ENCODE data around the gene PPP3CA. TPM values are rescaled to one million over a fixed set of nuclear protein-coding genes. Genes with fewer than 3 reads are reported as not detected.
"Not testable (repeated sequence)": the region's sequence is repeated elsewhere in the genome, so short reads cannot be mapped to it uniquely, and the experiment has no call there.

PPP3CA gene
- total RNA-seq, 1 donor: 26.7 TPM

DNA sequence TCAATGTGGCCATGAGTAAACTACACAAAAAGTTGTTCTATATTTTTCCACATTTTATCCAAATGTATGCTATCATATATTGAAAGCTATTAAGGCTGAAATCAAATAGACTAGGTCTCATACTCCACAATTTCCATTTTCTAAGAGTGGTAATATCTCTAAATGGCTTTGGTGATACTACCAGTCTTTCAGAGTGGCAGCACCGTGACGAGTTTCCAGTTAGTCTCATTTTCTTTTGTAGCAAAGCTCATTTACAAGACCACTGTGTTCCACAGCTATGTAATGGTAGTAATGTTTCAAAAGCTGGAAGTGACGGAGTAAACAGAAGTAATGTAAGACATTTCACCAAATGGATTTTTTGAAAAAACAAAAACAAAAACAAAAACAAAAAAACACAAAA is 228.2 kb downstream of the PPP3CA start:
- no peak for DNase-seq (ENCODE audit: low read depth in 2 of 3, low spot score in 2 of 3)

DNA sequence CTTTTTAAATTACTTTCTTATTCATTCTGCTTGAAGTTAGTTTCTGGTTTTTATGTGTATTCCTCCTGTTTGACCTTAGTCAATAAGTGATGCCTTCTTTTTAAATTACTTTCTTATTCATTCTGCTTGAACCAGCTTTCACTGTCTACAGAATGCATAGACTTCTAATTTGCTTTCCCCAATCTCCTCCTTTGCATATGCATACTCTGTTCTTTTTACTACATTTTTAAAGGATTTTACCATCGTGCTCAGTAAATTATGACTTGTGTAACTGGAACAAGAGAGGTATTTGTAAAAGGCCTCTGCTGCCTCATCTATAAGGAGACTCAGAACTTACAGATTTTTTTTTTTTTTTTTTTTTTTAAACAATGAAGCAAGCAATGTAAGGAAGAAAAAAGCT is 228.7 kb downstream of the PPP3CA start:
- DNase-seq (ENCODE audit: low read depth in 2 of 3, low spot score in 2 of 3): no peak

DNA sequence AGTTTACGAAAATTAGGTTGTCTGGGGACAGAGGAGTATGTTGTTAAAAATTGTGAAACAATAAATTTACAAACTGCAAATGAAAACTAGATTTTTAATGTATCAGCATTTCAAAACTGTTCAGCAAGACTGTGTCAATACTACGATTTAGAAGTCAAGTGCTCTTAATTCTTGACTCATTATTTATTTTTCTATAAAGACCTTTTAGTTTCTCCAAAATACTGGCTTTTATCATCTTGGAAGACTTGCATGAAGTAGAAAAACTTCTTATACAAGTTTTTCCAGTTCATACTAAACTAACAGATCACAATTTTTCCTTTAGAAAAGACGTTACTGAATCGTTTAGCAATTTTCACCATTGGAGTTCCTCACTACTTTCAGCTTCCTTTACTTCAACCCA is 231.4 kb downstream of the PPP3CA start:
- no peak for DNase-seq (ENCODE audit: low read depth in 2 of 3, low spot score in 2 of 3)

DNA sequence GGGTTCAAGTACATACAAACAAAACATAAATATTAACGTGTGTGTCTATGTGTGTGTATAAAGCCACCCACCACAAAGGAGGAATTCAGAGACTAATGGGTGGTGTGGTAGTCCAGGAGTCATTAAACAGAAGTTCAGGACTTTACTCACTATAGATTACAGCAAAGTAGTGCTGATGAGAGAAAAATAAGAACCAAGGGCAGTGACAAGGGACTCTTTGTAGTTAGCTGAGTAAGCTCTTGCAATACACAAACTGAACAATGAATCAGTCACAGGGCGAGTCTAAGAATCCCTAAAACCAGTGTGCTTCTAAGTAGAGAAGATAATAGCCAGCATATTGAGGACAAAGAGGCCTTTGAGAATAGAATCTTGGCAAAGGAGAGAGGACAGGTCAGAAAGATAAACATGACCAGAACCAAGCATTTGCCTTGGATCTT is 232.4 kb downstream of the PPP3CA start:
- no peak for DNase-seq (ENCODE audit: low read depth in 2 of 3, low spot score in 2 of 3)

DNA sequence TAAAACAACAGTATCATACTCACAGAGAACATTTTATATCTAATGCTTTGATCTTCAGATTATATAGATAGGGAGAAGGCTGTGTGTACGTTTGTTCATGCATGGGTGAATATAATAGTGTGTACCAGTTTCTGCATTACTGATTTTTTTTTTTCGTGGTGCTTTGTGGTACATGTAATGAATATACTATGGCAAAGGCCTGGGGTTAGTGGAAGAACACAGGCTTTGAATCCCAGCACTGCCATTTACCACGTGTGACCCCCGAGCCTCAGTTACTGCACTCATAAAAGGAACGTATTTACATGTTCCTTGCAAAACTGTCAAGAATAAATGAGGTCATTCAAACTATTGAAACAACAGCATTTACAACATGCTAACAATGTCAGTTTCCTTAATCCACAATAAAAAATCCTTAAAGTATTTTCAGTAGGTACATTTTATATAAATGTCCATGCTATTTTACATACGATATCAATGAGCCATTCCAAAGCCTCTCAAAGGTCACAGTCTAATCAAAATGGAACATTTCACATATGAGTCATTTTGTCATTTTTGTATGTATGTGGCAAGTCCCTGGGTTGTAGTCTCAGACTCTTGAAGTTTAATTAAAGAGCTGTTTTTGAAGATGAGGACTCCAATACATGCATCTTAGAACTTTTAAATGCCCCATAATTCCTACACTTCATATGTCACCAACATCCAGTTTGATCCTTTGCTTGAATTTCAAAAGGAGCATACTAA is 242.8 kb downstream of the PPP3CA start:
- DNase-seq (ENCODE audit: low read depth in 2 of 3, low spot score in 2 of 3): no peak

DNA sequence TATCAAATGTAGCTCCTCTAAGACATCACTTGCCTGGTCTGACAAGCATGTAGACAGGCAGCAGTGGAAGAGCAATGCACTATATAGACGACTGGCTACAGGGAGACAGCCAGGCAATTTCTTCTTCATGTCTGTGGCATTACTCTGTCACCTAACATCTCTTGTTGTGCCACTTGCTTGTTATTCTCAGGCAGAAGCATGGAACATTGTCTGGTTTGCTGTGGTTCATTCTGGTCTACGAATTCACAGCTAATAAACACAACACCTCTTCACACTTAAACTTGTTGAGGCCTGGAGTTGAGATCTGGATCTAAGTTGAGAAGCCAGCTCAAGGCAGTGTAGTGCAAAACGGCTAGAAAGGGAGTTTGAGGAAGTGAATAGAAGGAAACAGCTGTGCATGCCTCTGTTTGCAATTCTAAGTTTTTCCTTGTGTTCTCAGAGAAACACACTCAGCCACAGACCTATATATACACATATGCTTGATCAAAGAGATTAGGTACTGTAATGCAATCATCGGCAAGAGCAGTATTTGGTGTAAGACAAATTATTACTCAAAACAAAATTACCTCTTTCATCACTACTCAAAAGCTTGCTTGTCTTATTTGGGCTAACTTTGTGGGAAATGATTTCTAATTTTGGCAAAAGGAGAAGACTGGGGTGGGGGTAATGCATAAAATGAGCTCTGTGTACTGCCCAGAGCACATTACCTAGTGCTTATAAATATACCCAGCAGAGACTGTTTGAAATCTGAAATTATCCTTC is 243.8 kb downstream of the PPP3CA start:
- peak in 2 of 3 donors; percentile 39 to 92 for DNase-seq (ENCODE audit: low read depth in 2 of 3, low spot score in 2 of 3)

DNA sequence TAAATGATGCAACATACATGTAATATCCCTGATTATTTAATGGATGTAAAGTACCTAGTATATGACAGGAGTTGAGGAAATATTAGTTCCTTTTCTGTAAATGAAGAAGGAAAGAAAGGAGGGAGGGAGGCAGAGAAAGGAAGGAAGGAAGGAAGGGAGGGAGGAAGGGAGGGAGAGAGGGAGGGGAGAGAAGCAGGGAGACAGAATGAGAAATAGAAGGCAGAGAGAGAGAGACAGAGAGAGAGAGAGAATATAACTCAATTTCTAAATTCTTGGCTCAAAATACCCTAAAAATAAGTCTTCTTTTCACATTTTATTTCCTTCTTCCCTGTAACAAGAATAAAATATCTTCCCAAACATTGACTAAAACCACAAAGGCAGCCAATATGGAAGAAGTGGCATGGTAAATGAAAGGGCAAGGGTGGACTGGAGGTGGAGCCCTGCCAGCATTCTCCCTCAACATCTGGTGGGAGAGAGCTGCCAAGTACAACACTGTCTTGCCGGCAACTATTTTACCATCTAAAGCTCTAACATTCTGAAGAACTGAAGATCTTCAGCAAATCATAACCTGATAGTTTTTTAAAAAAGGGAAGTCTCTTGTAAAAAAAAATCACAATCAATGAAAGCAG is 245.1 kb downstream of the PPP3CA start:
- peak in 1 of 3 donors; percentile 30 for DNase-seq (ENCODE audit: low read depth in 2 of 3, low spot score in 2 of 3)

DNA sequence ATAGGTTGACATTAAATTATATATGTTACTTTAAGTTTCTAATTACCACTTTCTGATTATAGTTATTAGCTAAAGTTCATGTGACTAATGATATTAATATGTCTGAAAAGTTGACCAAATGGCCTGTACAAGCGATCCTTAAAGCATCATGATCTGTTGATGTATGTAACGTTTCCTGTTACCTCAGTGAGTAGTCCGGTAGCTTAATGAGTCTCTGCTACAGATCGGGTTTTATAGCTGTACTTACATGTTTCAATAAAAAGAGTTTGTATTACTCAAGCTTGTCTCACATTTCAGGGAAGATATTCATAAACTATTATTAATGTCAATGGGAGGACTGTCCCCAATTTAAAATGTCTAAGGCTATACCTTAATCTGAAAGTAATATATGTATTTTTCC is 246.3 kb downstream of the PPP3CA start:
- DNase-seq (ENCODE audit: low read depth in 2 of 3, low spot score in 2 of 3): no peak

DNA sequence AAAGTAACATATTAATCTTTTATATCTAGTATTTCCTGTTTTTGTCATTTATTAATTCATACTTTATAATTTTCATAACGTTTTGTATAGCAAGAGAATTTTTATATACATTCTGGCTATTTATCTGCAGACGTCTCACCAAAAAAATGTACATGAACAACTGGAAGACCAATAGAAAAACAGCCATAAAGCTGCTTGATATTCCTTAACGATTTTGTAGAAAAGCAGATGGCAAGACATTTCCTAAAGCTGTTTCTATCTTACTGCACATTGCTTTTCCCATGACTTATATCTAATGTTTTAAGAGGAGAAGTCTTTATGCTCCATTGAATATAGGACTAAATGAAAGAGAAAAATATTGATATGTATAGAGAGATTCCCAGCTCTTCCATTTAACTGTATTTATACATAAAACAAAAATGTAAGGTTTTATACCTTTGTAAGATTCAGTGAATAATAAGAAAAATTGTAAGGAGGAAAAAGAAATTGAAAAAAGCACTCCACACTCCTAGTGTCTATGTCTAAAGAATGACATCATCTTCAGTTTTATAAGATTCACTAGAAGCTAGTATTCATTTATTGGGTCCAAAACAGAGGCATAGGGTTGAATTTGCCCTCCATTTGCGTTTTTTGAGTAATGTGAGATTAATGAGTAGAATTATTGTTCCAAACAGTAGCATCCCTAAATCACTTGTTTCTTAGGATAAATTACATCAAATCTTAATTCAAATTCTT is 248.5 kb downstream of the PPP3CA start:
- DNase-seq (ENCODE audit: low read depth in 2 of 3, low spot score in 2 of 3): no peak

DNA sequence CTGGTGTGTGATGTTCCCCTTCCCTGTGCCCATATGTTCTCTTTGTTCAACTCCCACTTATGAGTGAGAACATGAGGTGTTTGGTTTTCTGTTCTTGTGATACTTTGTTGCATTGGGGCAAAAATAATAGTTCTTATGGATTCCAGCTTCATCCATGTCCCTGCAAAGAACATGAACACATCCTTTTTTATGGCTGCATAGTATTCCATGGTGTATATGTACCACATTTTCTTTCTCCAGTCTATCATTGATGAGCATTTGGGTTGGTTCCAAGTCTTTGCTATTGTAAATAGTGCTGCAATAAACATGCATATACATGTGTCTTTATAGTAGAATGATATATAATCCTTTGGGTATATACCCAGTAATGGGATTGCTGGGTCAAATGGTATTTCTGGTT is 254.7 kb downstream of the PPP3CA start:
- DNase-seq (ENCODE audit: low read depth in 2 of 3, low spot score in 2 of 3): not testable (repeated sequence)

DNA sequence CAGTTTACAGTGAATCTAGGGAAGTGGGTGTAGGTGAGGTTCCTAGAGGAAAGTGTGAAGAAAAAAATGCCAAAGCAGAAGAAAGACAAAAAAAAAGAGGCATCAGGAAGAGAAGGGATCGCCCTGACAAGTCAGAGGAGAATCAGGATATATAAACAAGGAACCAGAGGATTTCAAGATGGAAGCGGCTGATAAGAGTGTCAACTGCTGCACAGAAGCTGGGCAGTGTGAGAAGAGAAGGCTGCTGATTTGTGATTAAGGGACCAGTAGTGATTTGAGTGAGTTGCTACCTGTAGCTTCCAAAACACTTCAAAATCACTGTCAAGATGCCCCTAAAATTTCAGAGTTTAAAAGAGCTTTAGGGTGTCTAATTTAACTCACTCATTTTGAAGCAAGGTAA is 258.2 kb downstream of the PPP3CA start:
- DNase-seq (ENCODE audit: low read depth in 2 of 3, low spot score in 2 of 3): no peak

DNA sequence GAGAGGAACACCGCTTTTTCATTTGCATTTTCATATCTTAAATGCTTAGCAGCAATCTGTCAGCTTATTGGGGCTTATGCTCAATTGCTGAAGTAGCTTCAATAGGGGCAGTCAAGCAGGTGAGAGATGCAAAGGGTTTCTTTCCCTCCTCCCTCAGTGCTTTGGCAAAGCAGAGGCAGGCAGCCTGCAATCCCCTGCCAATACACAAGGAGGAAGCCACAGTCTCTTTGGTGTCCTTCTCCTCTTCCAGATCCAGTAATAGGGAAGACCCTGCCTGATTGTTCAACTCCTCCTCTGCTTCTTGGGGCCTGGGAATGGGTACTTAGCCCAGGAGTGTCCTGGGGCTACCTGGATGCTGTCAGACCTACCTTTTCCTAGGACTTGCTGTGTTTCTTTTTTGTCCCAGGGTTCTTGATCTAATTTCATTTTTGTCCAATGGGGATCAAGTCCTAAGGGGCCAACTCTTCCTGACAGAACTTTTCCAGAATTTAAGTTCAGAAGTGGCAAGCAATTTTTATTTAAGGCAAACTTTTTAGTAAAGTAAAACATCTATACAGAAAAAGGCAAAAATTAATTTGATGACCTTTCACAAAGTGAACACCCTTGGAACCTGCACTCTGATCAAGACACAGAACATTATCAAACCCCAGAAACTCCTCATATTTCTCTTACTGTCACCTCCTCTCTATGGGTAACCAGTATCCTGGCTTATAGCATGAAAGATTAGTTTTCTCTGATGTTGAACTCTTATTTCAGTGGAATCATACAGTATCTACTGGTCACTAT is 260.3 kb downstream of the PPP3CA start:
- no peak for DNase-seq (ENCODE audit: low read depth in 2 of 3, low spot score in 2 of 3)

DNA sequence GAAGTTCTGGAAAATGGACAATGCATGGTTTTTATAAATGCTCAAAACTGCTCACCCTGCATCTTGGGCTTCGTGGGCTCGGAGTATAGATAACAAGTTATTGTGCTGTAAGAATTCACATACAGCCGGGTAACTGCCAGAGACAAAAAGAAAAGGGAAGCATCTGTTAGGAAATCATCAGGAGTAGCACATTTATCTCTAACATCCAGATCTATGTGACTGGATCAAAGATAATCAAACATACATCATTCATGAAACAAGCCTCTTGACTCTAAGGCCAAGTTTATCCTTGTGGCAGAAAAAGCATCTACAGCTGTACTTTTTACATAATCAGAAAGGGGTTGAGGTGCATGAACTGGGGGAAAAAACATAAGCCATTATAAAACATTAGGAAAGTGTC is 264.2 kb downstream of the PPP3CA start:
- peak in 1 of 3 donors; percentile 50 for DNase-seq (ENCODE audit: low read depth in 2 of 3, low spot score in 2 of 3)

DNA sequence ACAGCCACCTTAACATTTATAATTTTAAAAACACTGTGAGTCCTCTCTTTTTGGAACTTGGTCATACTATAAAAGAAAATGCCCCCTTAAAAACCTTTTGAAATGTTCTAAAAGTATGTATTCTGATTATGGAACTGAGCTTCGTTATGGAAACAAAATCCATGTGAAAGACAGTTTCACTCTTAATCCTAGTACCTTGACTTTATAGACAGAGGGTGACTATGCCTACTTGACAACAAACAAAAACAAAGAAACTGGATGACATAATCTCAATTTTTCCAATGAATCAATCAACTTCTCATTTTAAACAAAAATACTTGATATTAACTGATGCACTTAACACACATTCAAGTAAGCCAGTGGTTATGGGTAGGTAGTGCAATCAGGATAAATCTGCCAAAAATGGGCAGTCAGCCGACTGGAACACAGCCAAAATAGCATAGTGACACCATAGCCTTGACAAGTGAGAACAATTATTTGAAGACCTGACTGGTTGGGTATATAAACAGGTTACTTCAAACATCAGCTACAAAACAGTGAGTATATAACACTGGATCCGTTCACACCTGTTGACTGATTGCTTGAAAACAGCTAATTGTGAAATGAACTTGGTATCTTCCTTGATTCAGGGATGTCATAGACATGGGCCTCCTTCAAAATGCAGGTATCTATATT is 265.5 kb downstream of the PPP3CA start:
- DNase-seq (ENCODE audit: low read depth in 2 of 3, low spot score in 2 of 3): no peak

DNA sequence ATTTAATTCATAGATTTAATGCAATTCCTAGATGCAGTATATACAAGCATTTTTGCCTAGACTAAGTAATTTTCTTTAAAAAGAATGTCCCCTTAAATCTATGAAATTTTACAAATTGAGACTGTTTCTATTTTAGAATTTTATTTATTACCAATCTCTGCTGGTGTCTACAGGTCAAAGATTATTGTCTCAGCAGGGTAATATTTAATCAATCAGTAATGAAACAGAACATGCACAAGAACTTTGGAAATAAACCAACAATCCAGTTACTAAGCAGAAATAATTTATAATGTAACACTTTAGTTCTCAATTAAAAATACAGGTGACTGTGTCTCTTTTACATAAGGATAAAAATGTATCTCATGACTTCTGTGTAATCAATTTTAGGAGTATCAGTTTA is 266.2 kb downstream of the PPP3CA start:
- no peak for DNase-seq (ENCODE audit: low read depth in 2 of 3, low spot score in 2 of 3)

DNA sequence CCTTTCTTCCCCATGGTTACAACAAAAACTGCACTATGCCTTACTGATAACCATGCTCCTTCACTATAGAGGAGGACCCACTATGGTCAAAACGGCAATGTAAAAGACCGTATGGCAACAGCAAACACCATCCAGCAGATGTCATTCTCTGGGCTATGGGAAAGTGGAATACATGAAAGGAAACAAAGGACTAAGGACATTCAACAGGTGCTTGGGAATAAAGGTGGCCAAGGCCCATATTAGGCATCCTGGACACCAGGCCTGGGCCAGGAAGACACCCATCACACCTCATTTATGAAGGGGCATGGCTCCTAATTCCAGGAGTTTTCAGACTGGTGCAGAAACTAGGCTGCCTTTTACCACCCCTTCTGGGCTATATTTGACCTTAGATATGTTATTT is 268.4 kb downstream of the PPP3CA start:
- no peak for DNase-seq (ENCODE audit: low read depth in 2 of 3, low spot score in 2 of 3)

DNA sequence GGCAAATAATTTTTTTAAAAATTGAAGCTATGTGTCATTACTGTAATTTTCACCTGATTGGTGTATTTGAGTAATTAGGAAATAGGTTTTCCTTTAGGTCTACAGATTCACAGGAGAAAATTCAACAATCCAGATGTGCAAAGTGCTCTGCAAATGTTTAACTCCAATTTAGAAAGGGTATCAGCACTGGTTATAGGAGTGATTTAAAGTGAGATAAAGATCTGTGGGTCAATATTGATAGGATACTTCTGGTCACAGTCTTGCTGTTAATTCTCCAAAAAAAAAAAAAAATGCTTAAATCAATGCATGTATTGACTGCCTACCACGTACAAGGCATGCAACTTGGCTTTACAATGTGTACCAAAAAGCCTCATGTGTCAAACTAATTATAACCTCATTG is 271.3 kb downstream of the PPP3CA start:
- DNase-seq (ENCODE audit: low read depth in 2 of 3, low spot score in 2 of 3): no peak

DNA sequence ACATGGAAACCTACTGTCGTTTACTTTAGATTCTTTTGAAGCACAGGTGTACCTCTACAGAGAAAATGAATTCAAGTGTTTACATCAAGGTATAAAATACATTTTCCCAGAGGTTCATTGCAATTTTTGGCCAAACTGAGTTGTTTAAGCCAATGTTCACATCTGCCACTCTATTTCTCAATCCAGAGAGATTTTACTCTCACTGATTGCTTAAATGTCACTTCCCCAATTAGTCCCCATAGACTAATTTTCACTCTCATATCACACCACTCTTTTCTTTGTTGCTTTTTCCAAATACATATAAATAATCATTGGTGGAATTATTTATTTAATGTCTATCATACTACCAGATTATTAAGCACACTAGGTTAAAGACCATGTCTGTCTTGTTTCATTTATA is 271.8 kb downstream of the PPP3CA start:
- DNase-seq (ENCODE audit: low read depth in 2 of 3, low spot score in 2 of 3): no peak

DNA sequence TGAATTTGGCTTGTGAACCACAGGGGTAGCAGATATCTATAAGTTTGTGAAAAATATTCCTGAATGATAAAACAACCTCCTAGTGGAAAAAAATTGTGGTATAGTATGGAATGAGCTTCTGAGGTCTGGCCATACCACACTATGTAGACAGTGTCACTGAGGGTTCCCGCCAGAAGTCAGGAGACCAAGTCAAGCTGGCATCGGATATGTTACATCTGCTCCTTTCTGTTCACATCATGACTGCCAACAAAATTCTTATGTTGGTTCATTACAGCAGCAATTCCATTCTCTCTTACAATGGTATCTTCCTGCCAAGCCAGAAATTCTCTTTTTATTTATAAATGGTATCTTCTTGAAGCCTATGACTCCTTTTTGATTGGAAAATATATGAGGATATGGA is 273.0 kb downstream of the PPP3CA start:
- no peak for DNase-seq (ENCODE audit: low read depth in 2 of 3, low spot score in 2 of 3)

DNA sequence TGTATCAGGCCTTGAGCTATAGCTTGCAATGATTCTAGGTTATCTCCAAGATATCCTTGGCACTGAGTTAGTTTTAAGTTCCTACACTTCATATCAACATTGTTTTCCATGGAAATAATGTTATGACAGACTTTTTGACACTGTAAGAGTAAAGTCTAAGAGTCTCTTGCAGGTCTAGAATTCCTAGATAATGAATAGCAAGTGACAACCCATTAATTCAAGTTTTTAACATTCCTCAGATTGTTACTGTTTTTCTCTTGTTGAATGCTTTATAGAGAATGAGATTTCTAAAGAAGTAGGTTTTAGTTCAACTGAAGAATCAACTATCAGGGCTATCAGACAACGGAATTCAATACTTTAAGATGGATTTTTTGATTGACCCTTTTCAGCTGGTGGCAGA is 276.1 kb downstream of the PPP3CA start:
- DNase-seq (ENCODE audit: low read depth in 2 of 3, low spot score in 2 of 3): no peak
